H9 (cell line): ENCODE results near the gene MRPL9. TPM values are rescaled to one million over a fixed set of nuclear protein-coding genes. Genes with fewer than 3 reads are reported as not detected.

Experiments used
- DNase-seq: peaks from one replicate; pipeline ENCODE4 v3.0.0-alpha.2; 2017
- H2AFZ ChIP-seq: one replicate; pipeline ENCODE4 v1.6.1; 2013; ENCODE audit warnings: mild to moderate bottlenecking, low read length, control low read depth, moderate library complexity
- H2AK5ac ChIP-seq: 2 replicates; pipeline ENCODE4 v1.6.1; 2013; ENCODE audit warnings: low read length, control low read depth, mixed read lengths; ENCODE audit not compliant: insufficient read length
- H2BK120ac ChIP-seq: one replicate; pipeline ENCODE4 v1.6.1; 2013; ENCODE audit warnings: low read depth, mild to moderate bottlenecking, low read length, control low read depth, inconsistent platforms; ENCODE audit not compliant: poor library complexity, severe bottlenecking
- H2BK12ac ChIP-seq: 2 replicates; pipeline ENCODE4 v1.6.1; 2013; ENCODE audit warnings: low read length, control low read depth, mixed read lengths, low read depth; ENCODE audit not compliant: insufficient read length
- H2BK15ac ChIP-seq: 2 replicates; pipeline ENCODE4 v1.6.1; 2013; ENCODE audit warnings: low read depth, low read length, control low read depth
- H2BK20ac ChIP-seq: one replicate; pipeline ENCODE4 v1.6.1; 2013; ENCODE audit warnings: low read depth, mild to moderate bottlenecking, low read length, control low read depth, inconsistent platforms; ENCODE audit not compliant: poor library complexity, severe bottlenecking
- H2BK5ac ChIP-seq: 2 replicates; pipeline ENCODE4 v1.6.1; 2013; ENCODE audit warnings: low read length, control low read depth, mixed read lengths; ENCODE audit not compliant: insufficient read length
- H3K14ac ChIP-seq: 2 replicates; pipeline ENCODE4 v1.6.1; 2013; ENCODE audit warnings: low read length, control low read depth; ENCODE audit not compliant: insufficient read depth
- H3K18ac ChIP-seq: 2 replicates; pipeline ENCODE4 v1.6.1; 2013; ENCODE audit warnings: low read depth, mild to moderate bottlenecking, mixed read lengths, low read length, control low read depth; ENCODE audit not compliant: insufficient read length
- H3K23ac ChIP-seq: 2 replicates; pipeline ENCODE4 v1.6.1; 2013; ENCODE audit warnings: low read length, control low read depth, mixed read lengths, low read depth; ENCODE audit not compliant: insufficient read length
- H3K23me2 ChIP-seq: 2 replicates; pipeline ENCODE4 v1.6.1; 2013; ENCODE audit warnings: low read depth, mild to moderate bottlenecking, mixed read lengths, low read length, control low read depth; ENCODE audit not compliant: insufficient read length, poor library complexity, severe bottlenecking
- H3K27ac ChIP-seq: 2 replicates; pipeline ENCODE4 v1.5.1; 2013; ENCODE audit warnings: low read length, control low read depth, mixed read lengths, low read depth; ENCODE audit not compliant: insufficient read length
- H3K27me3 ChIP-seq: 2 replicates; pipeline ENCODE4 v1.6.1; 2013; ENCODE audit warnings: low read length, control low read depth, inconsistent platforms; ENCODE audit not compliant: insufficient read depth
- H3K4ac ChIP-seq: 2 replicates; pipeline ENCODE4 v1.6.1; 2013; ENCODE audit warnings: low read depth, mild to moderate bottlenecking, control low read depth, inconsistent platforms, low read length, moderate library complexity
- H3K4me1 ChIP-seq: 2 replicates; pipeline ENCODE4 v1.6.1; 2013; ENCODE audit warnings: low read length, control low read depth, inconsistent platforms; ENCODE audit not compliant: insufficient read depth
- H3K4me2 ChIP-seq: 2 replicates; pipeline ENCODE4 v1.6.1; 2013; ENCODE audit warnings: low read length, control low read depth, mixed read lengths; ENCODE audit not compliant: insufficient read length, insufficient read depth
- H3K56ac ChIP-seq: 2 replicates; pipeline ENCODE4 v1.6.1; 2013; ENCODE audit warnings: low read depth, mild to moderate bottlenecking, mixed read lengths, low read length, control low read depth; ENCODE audit not compliant: insufficient read length
- H3K79me1 ChIP-seq: 2 replicates; pipeline ENCODE4 v1.6.1; 2013; ENCODE audit warnings: low read depth, mild to moderate bottlenecking, moderate library complexity, low read length, control low read depth, inconsistent platforms; ENCODE audit not compliant: insufficient read depth, poor library complexity, severe bottlenecking
- H3K79me2 ChIP-seq: 2 replicates; pipeline ENCODE4 v1.6.1; 2013; ENCODE audit warnings: low read length, control low read depth, inconsistent platforms; ENCODE audit not compliant: insufficient read depth
- H3K9ac ChIP-seq: 2 replicates; pipeline ENCODE4 v1.6.1; 2013; ENCODE audit warnings: low read length, control low read depth, mixed read lengths; ENCODE audit not compliant: insufficient read length; ENCODE audit errors: extremely low read depth
- H3K9me3 ChIP-seq: one replicate; pipeline ENCODE4 v1.6.1; 2013; ENCODE audit warnings: low read depth, low read length, inconsistent platforms; ENCODE audit not compliant: control insufficient read depth
- H3T11ph ChIP-seq: one replicate; pipeline ENCODE4 v1.6.1; 2013; ENCODE audit warnings: mild to moderate bottlenecking, low read length, control low read depth, inconsistent platforms
- H4K20me1 ChIP-seq: one replicate; pipeline ENCODE4 v1.6.1; 2013; ENCODE audit not compliant: control insufficient read depth, insufficient read length, insufficient read depth
- H4K5ac ChIP-seq: 2 replicates; pipeline ENCODE4 v1.6.1; 2013; ENCODE audit warnings: low read depth, mild to moderate bottlenecking, mixed read lengths, low read length, control low read depth; ENCODE audit not compliant: insufficient read length
- H4K8ac ChIP-seq: replicated peaks from 2 replicates; pipeline ENCODE4 v1.6.1; 2013; ENCODE audit warnings: low read length, control low read depth, mixed read lengths, low read depth; ENCODE audit not compliant: insufficient read length
- H4K91ac ChIP-seq: 2 replicates; pipeline ENCODE4 v1.6.1; 2013; ENCODE audit warnings: low read depth, mild to moderate bottlenecking, moderate library complexity, mixed read lengths, low read length, control low read depth; ENCODE audit not compliant: insufficient read length
- H3K27ac Mint-ChIP-seq, 3 experiments: 2 replicates in 2 of 3; 3 replicates in 1 of 3; pipeline ENCODE4 v1.8.0; 2020 to 2021; ENCODE audit warnings: mixed read lengths in 3 of 3, mild to moderate bottlenecking in 1 of 3, moderate library complexity in 1 of 3
- H3K27me3 Mint-ChIP-seq: 2 replicates; pipeline ENCODE4 v1.8.0; 2021; ENCODE audit warnings: low read depth, mild to moderate bottlenecking, moderate library complexity, mixed read lengths
- H3K36me3 Mint-ChIP-seq, 3 experiments: 2 replicates in 2 of 3; 3 replicates in 1 of 3; pipeline ENCODE4 v1.8.0; 2020 to 2021; ENCODE audit warnings: low read depth in 3 of 3, mixed read lengths in 3 of 3; ENCODE audit not compliant: insufficient read depth in 1 of 3
- H3K4me1 Mint-ChIP-seq, 2 experiments: 2 replicates each; pipeline ENCODE4 v1.8.0; 2020; ENCODE audit warnings: mixed read lengths in 2 of 2
- H3K4me3 Mint-ChIP-seq, 2 experiments: 2 replicates in 1 of 2; 3 replicates in 1 of 2; pipeline ENCODE4 v1.8.0; 2020 to 2021; ENCODE audit warnings: mild to moderate bottlenecking in 2 of 2, mixed read lengths in 2 of 2, moderate library complexity in 1 of 2
- H3K9me3 Mint-ChIP-seq, 2 experiments: 2 replicates in 1 of 2; 3 replicates in 1 of 2; pipeline ENCODE4 v1.8.0; 2020; ENCODE audit warnings: mild to moderate bottlenecking in 2 of 2, mixed read lengths in 2 of 2, moderate library complexity in 1 of 2
- WGBS: extraction: QIAGEN DNeasy Blood & Tissue Kit; methylation state at CpG from one replicate; pipeline ENCODE4 v1.1.7; 2013; ENCODE audit warnings: missing lambda C conversion rate, low lambda C conversion rate, mixed read lengths; ENCODE audit not compliant: insufficient read length; ENCODE audit errors: extremely low coverage; 5-methylcytosine and 5-hydroxymethylcytosine counted together
- total RNA-seq: library from RNA; stranded (reverse); gene quantifications from 2 replicates; pipeline ENCODE4 v1.2.1, GENCODE V29; 2021
- TF ChIP-seq, protein P1 (sequence below): fragments of 200-600 bp; sonication (generic); conservative IDR thresholded peaks from 3 replicates; pipeline ENCODE4 v1.8.0; 2021; ENCODE audit warnings: antibody characterized with exemption, mild to moderate bottlenecking

Gene MRPL9
- total RNA-seq, 1 experiment from 2014 or later = 102 TPM

DNA sequence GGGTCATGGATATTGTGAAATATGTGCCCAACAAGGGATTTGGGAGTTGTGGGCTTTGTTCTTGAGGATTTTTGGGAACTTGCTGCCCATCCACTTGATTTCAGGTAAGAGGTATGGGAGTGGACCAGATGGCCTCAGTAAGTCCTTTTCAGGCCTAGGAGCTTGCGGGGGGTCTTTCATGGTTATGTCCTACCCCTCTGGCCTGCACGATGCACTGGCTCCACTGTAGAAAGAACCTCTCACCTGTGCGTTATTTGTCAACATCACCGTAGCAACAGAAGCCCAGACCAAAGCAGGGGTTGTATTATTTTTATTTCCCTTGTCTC lies 33.4 kb downstream of the MRPL9 start:
- no peak overlapping the region for H3K27ac Mint-ChIP-seq
- no peak overlapping the region for H3K4ac ChIP-seq
- H2BK12ac ChIP-seq = no peak overlapping the region
- no peaks in the 10 kb centered on the region for H3K79me1 ChIP-seq
- H2AK5ac ChIP-seq = no peak overlapping the region
- no peak overlapping the region for H3K4me3 Mint-ChIP-seq
- no peak overlapping the region for H3K9ac ChIP-seq
- H3K14ac ChIP-seq = no peak overlapping the region
- no peak overlapping the region for H2BK120ac ChIP-seq
- peaks cover 5% of the 10 kb centered on the region; the same call in 1 of the 2 replicates for H3K4me1 ChIP-seq
- H3K4me1 Mint-ChIP-seq = peaks cover 24 to 29% of the 10 kb centered on the region in 2 experiments
- no peak overlapping the region for H3K4me2 ChIP-seq
- H3K23ac ChIP-seq = no peak overlapping the region
- no peak for DNase-seq
- TF ChIP-seq, protein P1, sequence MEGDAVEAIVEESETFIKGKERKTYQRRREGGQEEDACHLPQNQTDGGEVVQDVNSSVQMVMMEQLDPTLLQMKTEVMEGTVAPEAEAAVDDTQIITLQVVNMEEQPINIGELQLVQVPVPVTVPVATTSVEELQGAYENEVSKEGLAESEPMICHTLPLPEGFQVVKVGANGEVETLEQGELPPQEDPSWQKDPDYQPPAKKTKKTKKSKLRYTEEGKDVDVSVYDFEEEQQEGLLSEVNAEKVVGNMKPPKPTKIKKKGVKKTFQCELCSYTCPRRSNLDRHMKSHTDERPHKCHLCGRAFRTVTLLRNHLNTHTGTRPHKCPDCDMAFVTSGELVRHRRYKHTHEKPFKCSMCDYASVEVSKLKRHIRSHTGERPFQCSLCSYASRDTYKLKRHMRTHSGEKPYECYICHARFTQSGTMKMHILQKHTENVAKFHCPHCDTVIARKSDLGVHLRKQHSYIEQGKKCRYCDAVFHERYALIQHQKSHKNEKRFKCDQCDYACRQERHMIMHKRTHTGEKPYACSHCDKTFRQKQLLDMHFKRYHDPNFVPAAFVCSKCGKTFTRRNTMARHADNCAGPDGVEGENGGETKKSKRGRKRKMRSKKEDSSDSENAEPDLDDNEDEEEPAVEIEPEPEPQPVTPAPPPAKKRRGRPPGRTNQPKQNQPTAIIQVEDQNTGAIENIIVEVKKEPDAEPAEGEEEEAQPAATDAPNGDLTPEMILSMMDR = no peak
- H3K79me2 ChIP-seq = no peaks in the 10 kb centered on the region
- H4K91ac ChIP-seq = no peak overlapping the region
- H3K36me3 Mint-ChIP-seq = no peaks in the 10 kb centered on the region
- no peaks in the 10 kb centered on the region for H4K20me1 ChIP-seq
- H3T11ph ChIP-seq = no peak overlapping the region
- H2BK5ac ChIP-seq = no peak overlapping the region
- no peak overlapping the region for H4K8ac ChIP-seq
- H3K18ac ChIP-seq = no peak overlapping the region
- peaks cover 3% of the 10 kb centered on the region for H3K23me2 ChIP-seq
- H3K9me3 Mint-ChIP-seq = no peaks in the 10 kb centered on the region
- no peak overlapping the region for H2BK15ac ChIP-seq
- peaks cover 23% of the 10 kb centered on the region for H3K27me3 Mint-ChIP-seq
- WGBS = no CpG with 5 or more reads among the region's 4 CpGs
- H3K56ac ChIP-seq = no peak overlapping the region
- H3K27me3 ChIP-seq = no peaks in the 10 kb centered on the region; the same call in 1 of the 2 replicates
- H3K9me3 ChIP-seq = no peaks in the 10 kb centered on the region
- no peak overlapping the region for H4K5ac ChIP-seq
- no peak overlapping the region for H2BK20ac ChIP-seq
- H3K27ac ChIP-seq = no peak overlapping the region
- no peak overlapping the region for H2AFZ ChIP-seq
